CD4-positive, alpha-beta T cell treated with Interleukin-4 for 1 hour (primary cell): Measurements from ENCODE around the gene ARHGEF17.
A peak's percentile ranks its signal among the peaks of the same experiment; 100 is the strongest.

Source experiments
- DNase-seq, 2 donors: peaks; one replicate each; pipeline ENCODE4 v3.0.0-alpha.2; 2020 to 2022

The ARHGEF17 gene

DNA sequence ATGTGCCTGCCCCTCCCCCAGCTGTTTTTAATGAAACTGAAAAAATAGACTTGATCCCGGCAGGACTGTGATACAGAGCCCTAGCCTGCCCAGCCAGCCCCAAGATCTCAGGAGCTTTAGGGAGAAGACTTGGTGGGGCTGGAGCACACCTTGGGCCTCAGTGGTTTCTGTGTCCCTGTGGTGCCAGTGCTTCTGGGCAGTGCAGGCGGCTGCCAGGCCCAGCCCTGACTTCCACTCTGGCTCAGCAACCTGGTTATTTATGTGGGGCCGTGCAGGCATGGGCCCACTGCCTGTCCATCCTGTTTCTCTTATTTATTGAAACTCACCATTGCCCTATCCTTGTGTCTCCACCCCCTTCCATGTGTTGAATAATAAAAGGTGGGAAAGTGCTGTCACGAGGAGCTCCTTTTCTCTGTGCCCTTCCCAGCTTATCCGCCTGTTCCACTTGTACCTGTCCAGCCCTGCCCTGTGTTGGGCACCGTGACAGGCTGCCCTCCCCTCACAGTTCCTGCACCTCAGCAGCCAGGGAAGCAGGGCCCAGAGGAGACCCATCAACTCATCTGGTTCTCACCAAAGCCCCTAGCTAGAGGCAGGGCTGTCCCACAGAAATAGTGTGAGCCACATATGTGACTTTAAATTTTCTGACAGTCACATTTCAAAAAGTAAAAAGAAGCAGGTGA is 88.3 kb downstream of the ARHGEF17 start:
- DNase-seq: no peak

- DNase-seq: no peak
These were observed 88.9 kb downstream of the ARHGEF17 start for GRCh38 chr11:73396985-73397384.

DNA sequence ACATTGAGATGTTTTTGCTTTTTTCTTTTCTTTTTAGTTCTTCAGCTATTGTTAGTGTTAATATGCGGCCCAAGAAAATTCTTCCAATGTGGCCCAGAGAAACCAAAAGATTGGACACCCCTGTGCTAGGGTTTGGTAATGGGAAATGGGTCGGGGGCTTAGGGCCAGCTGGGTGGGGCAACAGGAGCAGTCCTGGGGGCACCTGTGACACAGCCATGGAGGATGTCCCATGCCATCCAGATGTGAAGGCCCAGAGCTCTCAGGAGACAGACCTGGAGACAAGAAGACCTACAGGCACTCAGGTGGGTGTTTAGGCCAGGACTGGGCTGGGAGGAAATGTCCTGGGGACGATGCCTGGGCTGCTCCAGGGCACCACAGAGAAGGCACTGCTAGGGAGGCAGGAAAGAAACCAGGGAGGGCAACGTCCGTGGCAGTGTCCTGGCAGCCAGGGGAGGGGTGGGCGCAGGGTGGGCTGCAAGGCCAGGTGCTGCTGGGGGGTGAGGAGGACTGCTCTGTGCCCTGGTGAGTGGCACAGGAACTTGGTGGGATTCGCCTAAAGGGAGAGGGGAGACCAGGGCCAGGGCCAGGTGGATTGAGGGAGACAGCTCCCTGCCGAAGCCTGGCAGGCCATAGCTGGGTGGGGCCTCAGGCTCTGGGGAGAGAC is 89.5 kb downstream of the ARHGEF17 start:
- no peak for DNase-seq

- no peak for DNase-seq
These were observed 90.1 kb downstream of the ARHGEF17 start for GRCh38 chr11:73398132-73398526.

DNA sequence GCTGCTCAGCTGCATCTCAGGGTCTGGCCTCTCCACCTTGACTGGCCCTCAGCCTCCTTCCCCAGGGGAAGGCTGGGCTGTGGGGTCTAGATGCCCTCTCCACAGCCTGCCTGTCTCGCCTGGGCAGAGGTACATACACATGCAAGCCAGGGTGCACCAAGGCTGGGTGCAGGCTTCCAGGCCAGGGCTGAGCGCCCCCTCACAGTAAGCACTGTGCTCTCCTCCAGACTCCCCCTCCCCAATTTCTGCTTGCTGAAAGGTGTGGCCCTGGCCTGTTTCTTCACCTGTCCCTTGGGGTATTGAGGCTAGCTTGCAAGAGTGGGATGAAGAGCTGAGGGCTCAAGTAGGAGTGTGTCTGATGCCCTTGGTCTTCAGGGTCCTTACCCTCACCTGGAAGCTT is 90.6 kb downstream of the ARHGEF17 start:
- DNase-seq: no peak

DNA sequence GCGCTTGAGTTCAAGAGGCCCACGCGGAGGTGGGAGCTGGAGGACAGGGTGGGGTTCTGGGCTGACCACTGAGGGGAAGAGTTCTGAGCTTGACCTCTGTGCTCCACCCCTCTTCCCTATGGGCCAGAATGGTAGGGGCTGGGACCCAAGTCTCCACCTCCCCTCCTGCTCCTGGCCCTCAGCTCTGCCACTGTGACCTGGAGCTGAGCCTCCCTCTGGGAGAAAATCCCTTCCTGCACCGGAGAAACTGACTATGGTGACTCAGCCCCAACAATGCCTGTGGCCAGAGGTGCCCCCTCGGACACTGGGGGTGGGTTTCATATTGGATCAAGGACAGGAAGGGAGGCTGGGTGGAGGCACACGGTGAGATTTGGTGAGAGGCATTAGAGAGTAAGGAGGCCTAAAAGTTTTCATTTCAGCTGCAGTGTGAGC is 91.1 kb downstream of the ARHGEF17 start:
- no peak for DNase-seq

DNA sequence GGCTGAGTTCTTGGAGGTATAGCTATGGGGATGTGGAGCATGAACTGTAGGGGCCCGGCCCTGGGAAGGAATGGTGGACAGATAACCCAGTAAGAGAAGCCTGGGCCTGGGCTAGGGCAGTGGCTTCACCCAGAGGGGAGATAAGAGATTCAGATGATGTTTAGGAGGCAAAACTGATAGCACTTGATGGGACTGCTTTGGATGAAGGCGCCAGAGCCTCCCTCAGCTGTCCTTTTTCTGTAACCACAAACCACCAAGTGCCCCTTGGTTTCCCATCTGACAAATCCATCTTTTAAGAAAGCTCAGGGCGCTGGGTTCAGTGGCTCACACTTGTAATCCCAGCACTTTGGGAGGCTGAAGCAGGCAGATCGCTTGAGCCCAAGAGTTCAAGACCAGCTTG is 91.6 kb downstream of the ARHGEF17 start:
- DNase-seq: no peak

DNA sequence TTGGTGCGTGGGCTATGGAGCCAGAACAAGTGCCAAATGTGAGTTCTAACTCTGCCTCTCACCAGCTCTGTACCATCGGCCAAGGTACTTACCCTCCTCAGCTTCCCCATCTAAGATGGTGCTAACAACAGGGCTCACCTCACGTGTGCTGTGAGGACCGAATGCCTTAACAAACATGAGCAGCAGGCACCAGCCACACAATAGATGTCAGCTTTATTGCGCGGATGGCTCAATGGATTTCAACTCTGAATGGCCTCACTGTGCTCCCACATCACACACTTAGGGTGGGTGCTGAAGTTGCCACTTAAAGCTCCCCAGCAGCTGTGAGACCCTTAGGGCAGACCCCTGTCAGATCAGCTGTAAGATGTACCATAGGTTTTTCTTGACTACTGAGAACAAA is 92.2 kb downstream of the ARHGEF17 start:
- no peak for DNase-seq

DNA sequence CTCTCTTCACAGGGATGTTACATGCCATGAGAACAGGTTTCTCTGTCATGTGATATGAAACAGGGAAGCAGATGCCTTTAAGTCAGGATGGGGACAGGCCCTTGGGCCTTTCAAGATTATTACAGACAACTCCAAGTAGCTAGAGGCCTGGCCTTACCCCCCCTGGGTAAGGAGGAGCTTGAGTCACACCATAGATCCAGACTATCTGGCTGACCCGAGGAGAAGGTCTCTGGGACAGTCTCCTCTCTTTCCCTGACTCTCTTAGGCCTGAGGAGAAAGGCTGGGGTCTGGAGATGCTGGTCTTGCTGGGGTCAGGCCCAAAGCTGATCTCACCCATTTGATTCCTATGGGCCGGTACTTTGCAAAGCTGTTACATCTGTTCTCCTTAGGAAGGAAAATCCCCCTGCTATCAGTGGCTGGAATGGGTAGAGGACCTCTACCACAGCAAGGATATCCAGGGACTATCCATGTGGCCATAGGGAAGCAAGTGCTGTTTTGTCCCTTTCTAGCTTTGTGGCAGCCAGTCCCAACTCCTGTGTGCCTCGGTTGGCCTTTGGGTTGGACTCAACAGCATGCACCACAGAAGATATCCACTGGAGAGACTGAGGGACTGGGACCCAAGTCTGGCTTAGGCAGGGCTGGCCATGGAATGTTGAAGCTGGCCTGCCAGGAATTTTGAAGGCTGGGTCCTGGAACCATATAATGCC is 93.3 kb downstream of the ARHGEF17 start:
- DNase-seq: no peak

DNA sequence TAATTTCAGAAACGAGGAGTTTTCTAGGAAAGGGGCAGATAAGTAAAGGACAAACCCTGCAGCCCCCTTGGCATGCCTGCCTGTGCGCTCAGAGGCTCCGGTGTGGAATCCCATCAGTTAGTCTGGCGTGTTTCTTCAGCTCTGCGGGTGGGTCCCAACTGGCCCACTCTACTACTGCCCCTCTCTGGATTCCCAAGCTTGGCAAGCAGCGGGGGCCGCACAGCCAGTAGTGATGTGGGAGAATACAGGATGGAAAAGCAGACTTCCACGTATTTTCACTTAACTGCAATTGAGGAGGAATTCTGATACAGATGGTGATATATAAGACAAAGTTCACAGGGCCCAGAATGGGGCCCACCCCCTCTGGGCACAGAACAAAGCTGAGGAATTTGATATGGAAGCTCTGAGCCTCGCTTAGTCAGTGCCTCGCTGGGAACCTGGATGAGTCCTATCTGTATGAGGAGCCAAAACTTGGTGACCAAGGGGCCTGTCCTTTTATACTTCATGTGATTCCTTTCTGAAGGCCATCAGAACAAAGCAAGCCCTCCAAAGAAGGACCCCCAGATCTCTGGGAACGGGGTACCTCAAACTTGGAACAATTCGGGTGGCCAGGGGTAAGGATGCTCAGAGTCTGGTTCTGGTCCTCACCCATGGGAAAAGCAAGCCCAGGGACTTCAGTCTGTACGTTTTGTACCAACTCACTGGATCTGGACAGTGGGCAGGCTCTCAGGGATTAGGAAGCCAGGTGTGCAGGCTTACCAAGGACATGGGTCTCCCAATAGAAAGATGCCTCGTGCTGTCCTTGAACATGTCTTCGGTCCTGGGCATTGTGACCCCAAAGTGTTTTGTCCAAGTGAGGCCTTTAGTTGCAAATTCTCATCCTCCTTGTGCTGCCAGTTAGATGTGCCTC is 94.1 kb downstream of the ARHGEF17 start:
- DNase-seq: no peak

GRCh38 chr11:73402834-73403185 is 94.7 kb downstream of the ARHGEF17 start:
- DNase-seq: peak; percentile 38 to 42

DNA sequence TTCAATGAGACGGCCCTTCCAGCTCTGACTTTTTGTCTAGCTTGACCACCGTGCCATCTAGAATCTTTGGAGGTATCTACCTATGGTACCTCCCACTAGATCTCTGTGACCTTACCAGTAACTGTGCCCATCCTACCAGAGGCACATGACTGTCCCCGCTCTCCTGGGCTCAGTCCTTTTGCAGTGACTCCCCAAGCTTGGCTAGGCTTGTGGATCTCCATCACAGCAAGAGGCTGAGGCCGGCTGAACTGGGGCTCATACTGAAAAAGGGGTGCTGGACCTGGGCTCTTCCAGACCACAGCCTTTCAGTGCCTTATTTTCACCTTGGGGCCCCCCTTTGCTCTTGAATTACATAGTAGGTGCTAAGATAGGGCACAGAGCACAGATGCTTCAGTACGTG is 95.5 kb downstream of the ARHGEF17 start:
- peak in 1 of 2 donors; percentile 11 for DNase-seq

DNA sequence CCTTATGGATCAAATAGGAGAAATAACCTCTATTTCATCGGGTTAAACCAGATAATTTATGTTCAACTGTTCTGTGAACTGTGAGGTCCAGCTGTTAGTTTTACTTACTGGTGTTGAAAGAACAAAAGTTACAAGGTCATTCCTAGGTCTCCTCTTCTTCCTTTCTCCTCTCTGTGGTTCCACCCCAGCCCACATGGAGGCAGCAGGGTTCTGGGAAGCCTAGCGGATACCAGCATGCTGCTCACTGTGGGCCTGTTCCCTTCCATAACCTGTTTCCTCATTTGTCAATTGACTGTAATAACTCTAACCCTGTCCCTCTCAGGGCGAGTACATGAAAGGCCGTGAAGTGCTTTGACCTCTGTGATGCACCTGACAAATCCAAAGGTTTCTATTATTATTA is 96.0 kb downstream of the ARHGEF17 start:
- DNase-seq: peak in 1 of 2 donors; percentile 58

DNA sequence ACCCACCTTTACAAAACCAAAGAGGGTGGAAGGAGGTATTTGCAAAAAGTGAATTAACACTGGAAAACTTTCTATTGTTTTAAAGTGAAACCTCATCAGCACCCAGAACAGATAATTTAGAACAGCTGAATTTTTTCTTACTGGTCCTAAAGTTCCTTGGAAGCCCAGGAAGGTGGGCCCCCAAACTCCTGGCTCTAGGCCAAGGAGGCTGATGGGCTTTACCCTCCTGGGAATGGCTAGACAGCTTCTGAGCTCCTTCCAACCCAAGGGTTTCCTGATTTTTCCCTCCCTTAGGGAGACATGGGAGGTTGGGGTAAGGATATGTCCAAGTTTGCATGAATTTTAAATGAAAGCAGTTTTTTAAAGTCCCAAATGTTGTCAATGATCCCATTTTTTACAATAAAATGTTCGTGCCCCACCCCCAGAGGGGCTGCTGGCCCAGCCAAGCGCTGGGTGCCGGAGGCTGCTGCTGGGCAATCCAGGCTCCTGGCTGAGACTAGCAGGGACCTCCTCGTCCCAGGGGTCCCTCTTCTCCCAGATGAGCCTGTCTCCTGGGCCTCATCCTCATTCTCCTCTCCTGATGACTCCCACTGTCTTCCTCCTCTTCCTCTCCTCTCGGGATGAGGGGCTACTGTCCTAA is 96.5 kb downstream of the ARHGEF17 start:
- peak in 1 of 2 donors; percentile 11 for DNase-seq

DNA sequence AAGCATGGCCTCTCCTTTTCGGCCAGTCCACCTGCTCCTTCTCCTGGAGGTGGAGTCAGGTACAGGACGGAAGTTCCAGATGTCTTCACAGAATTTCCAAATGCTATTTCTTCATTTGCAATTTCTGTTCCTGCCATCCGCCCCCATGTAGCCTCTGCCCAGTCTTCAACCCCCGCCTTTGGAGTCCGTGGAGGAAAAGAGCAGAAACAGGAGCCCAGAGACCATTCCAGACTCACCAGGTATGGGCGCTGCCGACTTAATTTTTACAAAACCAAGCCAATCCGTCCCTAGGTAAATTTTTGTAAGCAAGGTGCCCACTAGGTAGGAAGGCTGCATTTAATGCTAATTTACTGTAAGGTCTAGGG is 97.1 kb downstream of the ARHGEF17 start:
- no peak for DNase-seq

DNA sequence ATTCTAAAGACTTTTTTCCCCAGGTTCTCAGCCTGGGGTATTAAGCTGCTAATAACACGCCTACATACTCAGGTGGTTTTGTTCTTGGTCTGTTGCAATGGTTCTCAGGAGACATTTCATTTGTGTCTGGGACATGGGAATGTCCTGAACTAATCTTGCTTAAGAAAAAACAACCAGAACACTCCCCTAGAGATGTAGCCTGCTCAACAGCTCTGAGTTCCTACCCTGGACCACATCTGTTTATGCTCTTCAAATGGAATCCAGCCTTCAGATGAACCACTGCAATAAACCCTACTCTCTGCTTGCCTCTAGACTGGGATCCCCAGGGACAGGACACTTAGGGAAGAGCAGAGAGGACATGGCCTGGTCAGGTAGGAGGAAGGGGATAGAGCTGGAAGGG is 98.1 kb downstream of the ARHGEF17 start:
- DNase-seq: no peak

GRCh38 chr11:73406619-73407018 is 98.5 kb downstream of the ARHGEF17 start:
- DNase-seq: no peak

DNA sequence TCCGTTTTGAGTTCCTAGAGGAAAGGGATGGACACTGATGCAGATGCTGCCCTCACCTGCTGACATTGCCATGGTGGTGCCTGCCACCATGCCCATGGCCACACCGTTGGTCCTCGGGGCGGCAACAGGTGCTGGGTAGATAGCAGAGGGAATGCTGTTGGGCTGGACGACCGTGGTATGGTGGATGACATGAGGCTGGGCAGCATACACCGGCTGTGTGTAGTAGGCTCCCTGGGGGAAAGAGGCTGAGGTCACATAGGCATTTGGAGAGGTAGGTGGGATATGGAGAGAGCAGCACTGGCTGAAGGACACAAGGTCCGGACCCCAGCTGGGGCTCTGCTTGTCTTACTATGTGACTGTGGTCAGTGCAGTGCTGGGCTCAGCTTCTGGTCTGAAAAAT is 101.4 kb downstream of the ARHGEF17 start:
- peak in 1 of 2 donors; percentile 5 for DNase-seq

- peak in 1 of 2 donors; percentile 5 for DNase-seq
These were observed 102.6 kb downstream of the ARHGEF17 start for GRCh38 chr11:73410627-73411026.

DNA sequence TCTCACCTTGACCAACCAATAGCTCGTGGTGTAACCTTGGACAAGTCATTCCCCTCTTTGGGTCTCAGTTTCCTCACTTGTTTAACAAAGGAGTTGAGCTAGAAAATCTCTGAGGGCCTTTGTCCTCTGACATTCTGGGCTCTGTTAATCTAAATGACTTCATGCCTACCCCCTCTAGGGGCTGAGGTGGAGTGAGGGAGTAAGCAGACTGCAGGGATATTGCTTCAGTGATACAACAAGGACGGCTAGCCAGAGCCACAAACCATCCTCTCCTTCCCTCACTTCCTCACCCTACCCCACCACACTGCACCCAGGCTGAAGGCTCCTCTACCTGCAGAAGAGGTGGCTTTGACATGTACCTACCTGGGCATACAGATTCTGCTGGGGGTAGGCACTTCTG is 103.0 kb downstream of the ARHGEF17 start:
- no peak for DNase-seq

GRCh38 chr11:73412308-73412707 is 104.2 kb downstream of the ARHGEF17 start:
- DNase-seq: no peak

DNA sequence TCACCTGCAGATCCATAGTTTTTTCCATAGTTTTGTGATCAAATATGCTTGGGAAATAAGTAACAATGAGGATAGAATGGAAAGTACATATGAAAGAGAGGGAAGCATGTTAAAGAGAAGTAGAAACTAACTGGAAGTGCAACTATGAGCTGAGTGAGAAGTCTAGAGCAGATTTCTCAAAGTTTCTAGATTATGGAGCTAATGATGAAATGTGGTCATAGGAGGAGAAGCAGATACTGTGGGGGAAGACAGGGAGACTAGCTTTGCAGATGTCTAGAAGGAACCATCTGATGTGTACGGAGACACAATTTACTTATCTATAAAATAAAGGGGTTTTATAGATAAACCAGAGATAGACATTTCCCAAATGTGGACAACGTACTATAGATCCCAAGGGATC is 105.2 kb downstream of the ARHGEF17 start:
- DNase-seq: no peak
